GM23248 (cell line): ENCODE data around the gene ZKSCAN5. TPM values are rescaled to one million over a fixed set of nuclear protein-coding genes. Genes with fewer than 3 reads are reported as not detected.
A peak's percentile ranks its signal among the peaks of the same experiment; 100 is the strongest.

Experiments used
- DNase-seq: peaks from one replicate; pipeline ENCODE4 v3.0.0-alpha.2; 2015
- H2AFZ ChIP-seq: fragments of 200-600 bp; sonication (generic); 2 replicates; pipeline ENCODE4 v1.6.1; 2016; ENCODE audit warnings: antibody characterized with exemption
- H3F3A ChIP-seq: fragments of 200-600 bp; sonication (generic); 2 replicates; pipeline ENCODE4 v1.6.1; 2016; ENCODE audit warnings: mild to moderate bottlenecking, antibody characterized with exemption, mixed run types; ENCODE audit not compliant: insufficient read depth
- H3K27ac ChIP-seq: fragments of 200-600 bp; sonication (generic); 2 replicates; pipeline ENCODE4 v1.5.1; 2016; ENCODE audit warnings: mild to moderate bottlenecking
- H3K27me3 ChIP-seq: fragments of 200-600 bp; sonication (generic); replicated peaks from 2 replicates; pipeline ENCODE4 v1.6.1; 2016; ENCODE audit warnings: mild to moderate bottlenecking; ENCODE audit not compliant: insufficient read depth
- H3K36me3 ChIP-seq: fragments of 200-600 bp; sonication (generic); 2 replicates; pipeline ENCODE4 v1.6.1; 2016; ENCODE audit warnings: low read depth, mild to moderate bottlenecking
- H3K4me1 ChIP-seq: fragments of 200-600 bp; sonication (generic); 2 replicates; pipeline ENCODE4 v1.6.1; 2016; ENCODE audit warnings: mild to moderate bottlenecking; ENCODE audit not compliant: insufficient read depth
- H3K4me2 ChIP-seq: fragments of 200-600 bp; sonication (generic); one replicate; pipeline ENCODE4 v1.6.1; 2016; ENCODE audit warnings: mild to moderate bottlenecking; ENCODE audit not compliant: unreplicated experiment
- H3K4me3 ChIP-seq: fragments of 200-600 bp; sonication (generic); 2 replicates; pipeline ENCODE4 v1.5.1; 2016; ENCODE audit warnings: mild to moderate bottlenecking
- H3K79me2 ChIP-seq: fragments of 200-600 bp; sonication (generic); 2 replicates; pipeline ENCODE4 v1.6.1; 2016; ENCODE audit warnings: mild to moderate bottlenecking; ENCODE audit not compliant: insufficient read depth
- H3K9ac ChIP-seq: fragments of 200-600 bp; sonication (generic); 2 replicates; pipeline ENCODE4 v1.6.1; 2016; ENCODE audit warnings: mild to moderate bottlenecking
- H3K9me2 ChIP-seq: fragments of 200-600 bp; sonication (generic); 2 replicates; pipeline ENCODE4 v1.6.1; 2016; ENCODE audit warnings: mixed run types, mild to moderate bottlenecking, moderate library complexity; ENCODE audit not compliant: insufficient read depth
- H3K9me3 ChIP-seq: fragments of 200-600 bp; sonication (generic); one replicate; pipeline ENCODE4 v1.6.1; 2017; ENCODE audit warnings: low read depth
- H4K20me1 ChIP-seq: fragments of 200-600 bp; sonication (generic); 2 replicates; pipeline ENCODE4 v1.6.0; 2016; ENCODE audit not compliant: insufficient read depth
- EZH2 ChIP-seq: fragments of 200-600 bp; sonication (generic); IDR thresholded peaks from 2 replicates; pipeline ENCODE4 v1.6.1; 2018; ENCODE audit warnings: antibody characterized with exemption, mild to moderate bottlenecking; ENCODE audit not compliant: insufficient read depth, poor library complexity, severe bottlenecking
- EZH2phosphoT487 ChIP-seq: fragments of 200-600 bp; sonication (generic); IDR thresholded peaks from 2 replicates; pipeline ENCODE4 v1.6.1; 2018; ENCODE audit warnings: antibody characterized with exemption, moderate library complexity, mild to moderate bottlenecking, low read depth; ENCODE audit not compliant: insufficient read depth
- whole genome bisulfite sequencing, 2 experiments: methylation state at CpG; one replicate each; pipeline ENCODE4 v1.1.6; 2015 to 2017; ENCODE audit warnings: low lambda C conversion rate in 2 of 2, low coverage in 1 of 2; ENCODE audit errors: missing lambda C conversion rate in 2 of 2; 5-methylcytosine and 5-hydroxymethylcytosine counted together
- in situ Hi-C: fragments of 300-500 bp; cut with MboI; formaldehyde crosslinking; loops from 2 replicates; pipeline ENCODE4 v1.15.0; 2020
- polyA plus RNA-seq: library from polyadenylated mRNA; unstranded; fragments of >200 nt; fragmentation: Nextera tagmentation; extraction: Ambion mirVana; gene quantifications from 2 replicates; pipeline ENCODE4 v1.2.1, GENCODE V29; 2016
- total RNA-seq: library from RNA; depleted of rRNA; stranded (reverse); fragments of >200 nt; shearing (Covaris generic); gene quantifications from 2 replicates; pipeline ENCODE4 v1.2.3, GENCODE V29; 2014

Gene ZKSCAN5
- total and polyA plus RNA-seq, 2 experiments from 2014 or later: 6.4 to 12.0 TPM

GRCh38 chr7:99525713-99526440 lies 21.4 kb downstream of the ZKSCAN5 start:
- Histone ChIP-seq H3K4me2 (no peak overlapping the region), H3K27me3 (no peaks in the 10 kb centered on the region), H4K20me1 (no peaks in the 10 kb centered on the region), H3K36me3 (peaks cover 49% of the 10 kb centered on the region), H3K9me2 (no peaks in the 10 kb centered on the region), H3K27ac (no peak overlapping the region), H2AFZ (no peak overlapping the region), H3K4me3 (no peak overlapping the region), H3F3A (no peaks in the 10 kb centered on the region), H3K9ac (no peak overlapping the region), H3K79me2 (peaks cover 11% of the 10 kb centered on the region), H3K4me1 (no peaks in the 10 kb centered on the region), H3K9me3 (peaks cover 4% of the 10 kb centered on the region)
- peak; percentile 32 for DNase-seq
- TF ChIP-seq EZH2phosphoT487: no peak
- no peak for TF ChIP-seq EZH2
- in situ Hi-C loops: no loop called here
- 94 to 95% methylated on average over 21 of the region's 21 CpGs for WGBS, 2 experiments

DNA sequence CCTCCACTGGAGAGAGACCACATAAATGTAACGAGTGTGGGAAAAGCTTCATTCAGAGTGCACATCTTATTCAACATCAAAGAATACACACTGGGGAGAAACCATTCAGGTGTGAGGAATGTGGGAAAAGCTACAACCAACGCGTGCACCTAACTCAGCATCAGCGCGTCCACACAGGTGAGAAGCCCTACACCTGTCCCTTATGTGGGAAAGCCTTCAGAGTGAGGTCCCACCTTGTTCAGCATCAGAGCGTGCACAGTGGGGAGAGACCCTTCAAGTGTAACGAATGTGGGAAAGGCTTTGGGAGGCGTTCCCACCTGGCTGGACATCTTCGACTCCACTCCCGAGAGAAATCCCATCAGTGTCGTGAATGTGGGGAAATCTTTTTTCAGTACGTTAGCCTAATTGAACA lies 26.9 kb downstream of the ZKSCAN5 start:
- DNase-seq: peak; percentile 21
- TF ChIP-seq EZH2 (no peak), EZH2phosphoT487 (no peak)
- H2AFZ ChIP-seq: no peak overlapping the region
- no peaks in the 10 kb centered on the region for H3F3A ChIP-seq
- no peak overlapping the region for H3K4me2 ChIP-seq
- peaks cover 21% of the 10 kb centered on the region for H3K9me3 ChIP-seq
- H3K9me2 ChIP-seq: no peaks in the 10 kb centered on the region
- H3K9ac ChIP-seq: no peak overlapping the region
- H3K79me2 ChIP-seq: peaks cover 22% of the 10 kb centered on the region
- H3K4me3 ChIP-seq: no peak overlapping the region
- H3K36me3 ChIP-seq: peaks cover 67% of the 10 kb centered on the region
- H3K27ac ChIP-seq: no peak overlapping the region
- in situ Hi-C loops: no loop called here
- no peaks in the 10 kb centered on the region for H3K27me3 ChIP-seq
- H4K20me1 ChIP-seq: no peaks in the 10 kb centered on the region
- WGBS, 2 experiments: 97 to 99% methylated on average over 12 of the region's 12 CpGs
- H3K4me1 ChIP-seq: no peaks in the 10 kb centered on the region

- WGBS, 2 experiments: 98 to 100% methylated on average over 2 of the region's 2 CpGs
- H3K4me1 ChIP-seq: no peaks in the 10 kb centered on the region
- in situ Hi-C loops: no loop called here
Observed at GRCh38 chr7:99535667-99536066, 31.2 kb downstream of the ZKSCAN5 start.

DNA sequence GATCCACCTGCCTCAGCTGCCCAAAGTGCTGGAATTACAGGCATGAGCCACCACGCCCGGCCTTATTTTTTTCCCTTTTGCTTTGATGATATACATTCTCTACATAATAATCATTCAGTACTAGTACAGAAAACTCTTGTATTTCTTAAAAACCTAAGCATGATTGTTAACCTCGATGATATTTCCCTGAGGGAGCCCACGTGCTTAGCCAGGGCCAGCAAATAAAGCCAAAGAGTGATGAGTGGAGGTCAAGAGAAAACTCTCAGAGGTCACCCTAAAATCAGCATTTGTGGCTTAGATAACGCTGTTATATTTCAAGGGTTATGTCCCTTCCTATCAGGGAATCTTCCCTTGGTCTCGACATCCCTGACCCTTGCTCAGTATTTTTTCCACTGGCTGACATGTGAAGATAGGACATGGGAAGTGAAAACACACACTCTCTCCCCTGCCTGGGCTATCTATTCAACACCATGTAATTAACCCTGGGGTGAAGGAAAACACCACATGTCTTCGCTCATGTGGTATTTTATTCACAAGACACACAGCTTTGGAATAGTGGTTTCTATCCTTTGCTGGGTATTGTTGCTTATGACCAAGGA lies 34.9 kb downstream of the ZKSCAN5 start:
- Histone ChIP-seq H3K9me3 (no peaks in the 10 kb centered on the region), H2AFZ (no peak overlapping the region), H3K79me2 (no peaks in the 10 kb centered on the region), H3K4me3 (no peak overlapping the region), H3K9ac (no peak overlapping the region), H4K20me1 (no peaks in the 10 kb centered on the region), H3F3A (no peaks in the 10 kb centered on the region), H3K4me2 (no peak overlapping the region), H3K27me3 (no peaks in the 10 kb centered on the region), H3K9me2 (no peaks in the 10 kb centered on the region), H3K4me1 (no peaks in the 10 kb centered on the region), H3K36me3 (no peaks in the 10 kb centered on the region), H3K27ac (no peak overlapping the region)
- in situ Hi-C loops: no loop called here
- DNase-seq: no peak
- TF ChIP-seq EZH2phosphoT487: no peak
- no peak for TF ChIP-seq EZH2
- 81 to 84% methylated on average over 7 of the region's 7 CpGs for WGBS, 2 experiments

More at GRCh38 chr7:99535667-99536066, 31.2 kb downstream of the ZKSCAN5 start:
- Histone ChIP-seq H4K20me1 (no peaks in the 10 kb centered on the region), H3K9me2 (no peaks in the 10 kb centered on the region), H3K79me2 (0 out of 2 replicates have a peak, but pooled peaks cover 12% of the 10 kb centered on the region), H3F3A (no peaks in the 10 kb centered on the region), H3K4me2 (no peak overlapping the region), H3K27ac (no peak overlapping the region), H2AFZ (no peak overlapping the region), H3K9me3 (peaks cover 19% of the 10 kb centered on the region), H3K27me3 (no peaks in the 10 kb centered on the region), H3K4me3 (no peak overlapping the region), H3K36me3 (peaks cover 35% of the 10 kb centered on the region), H3K9ac (no peak overlapping the region)
- no peak for TF ChIP-seq EZH2
- no peak for TF ChIP-seq EZH2phosphoT487
- no peak for DNase-seq
